ENCODE results near the gene CFHR4. TPM values are rescaled to one million over a fixed set of nuclear protein-coding genes. Genes with fewer than 3 reads are reported as not detected.

The CFHR4 gene
- total RNA-seq, 3 donors from 2014 or later (not counting 1 experiment from before 2014, with no cell fraction given) = not detected

- Mint-ChIP-seq H3K4me3 (no peak overlapping the region), H3K27ac (no peak overlapping the region), H3K36me3 (peaks cover 5% of the 10 kb centered on the region), H3K9me3 (peaks cover 14 to 17% of the 10 kb centered on the region in 2 donors), H3K27me3 (ENCODE audit: low read depth in 2 of 2) (no peaks in the 10 kb centered on the region), H3K4me1 (no peaks in the 10 kb centered on the region)
- no peaks in the 10 kb centered on the region for H3K9me3 ChIP-seq (ENCODE audit: control insufficient read depth, insufficient read depth, low read length)
- WGBS (ENCODE audit: insufficient coverage) = 79% methylated on average over 3 of the region's 3 CpGs
- H3K36me3 ChIP-seq (ENCODE audit: control insufficient read depth, insufficient read depth, low read length) = no peaks in the 10 kb centered on the region
- no peaks in the 10 kb centered on the region for H3K27me3 ChIP-seq (ENCODE audit: control insufficient read depth, insufficient read depth, low read length)
- no peak for ATAC-seq
- intact Hi-C loops (cut with micrococcal nuclease) = no loop called here
- no peak overlapping the region for H3K27ac ChIP-seq (ENCODE audit: low read length)
- no peaks in the 10 kb centered on the region for H3K4me1 ChIP-seq (ENCODE audit: control insufficient read depth, insufficient read depth, low read length)
- no peak for DNase-seq
- TF ChIP-seq CTCF (IDR thresholded peaks at IDR 0.05) = no peak
- no peak overlapping the region for H3K4me3 ChIP-seq (ENCODE audit: low read length)
Measured at GRCh38 chr1:196858811-196859210, 29.0 kb upstream of the CFHR4 start.

GRCh38 chr1:196860323-196860884 lies 27.4 kb upstream of the CFHR4 start:
- Mint-ChIP-seq H3K27ac (no peak overlapping the region), H3K27me3 (ENCODE audit: low read depth in 2 of 2) (no peaks in the 10 kb centered on the region), H3K9me3 (peaks cover 20 to 21% of the 10 kb centered on the region in 2 donors), H3K4me1 (no peaks in the 10 kb centered on the region), H3K4me3 (no peak overlapping the region), H3K36me3 (peaks cover 9% of the 10 kb centered on the region)
- no peaks in the 10 kb centered on the region for H3K36me3 ChIP-seq (ENCODE audit: control insufficient read depth, insufficient read depth, low read length)
- H3K4me3 ChIP-seq (ENCODE audit: low read length) = no peak overlapping the region
- ATAC-seq (no peak), DNase-seq (no peak)
- WGBS (ENCODE audit: insufficient coverage) = no CpG with 5 or more reads among the region's 1 CpG
- TF ChIP-seq CTCF (IDR thresholded peaks at IDR 0.05) = no peak
- H3K27me3 ChIP-seq (ENCODE audit: control insufficient read depth, insufficient read depth, low read length) = no peaks in the 10 kb centered on the region
- no peaks in the 10 kb centered on the region for H3K4me1 ChIP-seq (ENCODE audit: control insufficient read depth, insufficient read depth, low read length)
- intact Hi-C loops (cut with micrococcal nuclease) = no loop called here
- H3K9me3 ChIP-seq (ENCODE audit: control insufficient read depth, insufficient read depth, low read length) = no peaks in the 10 kb centered on the region
- H3K27ac ChIP-seq (ENCODE audit: low read length) = no peak overlapping the region

GRCh38 chr1:196861429-196861828 lies 26.4 kb upstream of the CFHR4 start:
- Mint-ChIP-seq H3K4me3 (no peak overlapping the region), H3K27me3 (ENCODE audit: low read depth in 2 of 2) (no peaks in the 10 kb centered on the region), H3K4me1 (no peaks in the 10 kb centered on the region), H3K9me3 (peaks cover 19 to 20% of the 10 kb centered on the region in 2 donors), H3K36me3 (peaks cover 9% of the 10 kb centered on the region), H3K27ac (no peak overlapping the region)
- Histone ChIP-seq H3K36me3 (ENCODE audit: control insufficient read depth, insufficient read depth, low read length) (no peaks in the 10 kb centered on the region), H3K9me3 (ENCODE audit: control insufficient read depth, insufficient read depth, low read length) (no peaks in the 10 kb centered on the region), H3K27me3 (ENCODE audit: control insufficient read depth, insufficient read depth, low read length) (no peaks in the 10 kb centered on the region), H3K4me3 (ENCODE audit: low read length) (no peak overlapping the region), H3K4me1 (ENCODE audit: control insufficient read depth, insufficient read depth, low read length) (no peaks in the 10 kb centered on the region), H3K27ac (ENCODE audit: low read length) (no peak overlapping the region)
- WGBS (ENCODE audit: insufficient coverage) = 50% methylated on average over 1 of the region's 2 CpGs
- ATAC-seq = no peak
- intact Hi-C loops (cut with micrococcal nuclease) = no loop called here
- no peak for TF ChIP-seq CTCF (IDR thresholded peaks at IDR 0.05)
- no peak for DNase-seq

- no peak overlapping the region for H3K4me3 ChIP-seq (ENCODE audit: low read length)
- no peak overlapping the region for H3K27ac ChIP-seq (ENCODE audit: low read length)
- no peaks in the 10 kb centered on the region for H3K27me3 Mint-ChIP-seq (ENCODE audit: low read depth in 2 of 2)
- H3K9me3 ChIP-seq (ENCODE audit: control insufficient read depth, insufficient read depth, low read length) = peaks cover 6% of the 10 kb centered on the region
- no peak for DNase-seq
- H3K36me3 Mint-ChIP-seq = peaks cover 17% of the 10 kb centered on the region
- no peaks in the 10 kb centered on the region for H3K27me3 ChIP-seq (ENCODE audit: control insufficient read depth, insufficient read depth, low read length)
- TF ChIP-seq CTCF (IDR thresholded peaks at IDR 0.05) = no peak
- H3K4me1 ChIP-seq (ENCODE audit: control insufficient read depth, insufficient read depth, low read length) = no peaks in the 10 kb centered on the region
- no peak overlapping the region for H3K27ac Mint-ChIP-seq
- no peak overlapping the region for H3K4me3 Mint-ChIP-seq
- no peaks in the 10 kb centered on the region for H3K36me3 ChIP-seq (ENCODE audit: control insufficient read depth, insufficient read depth, low read length)
- no peaks in the 10 kb centered on the region for H3K4me1 Mint-ChIP-seq
- WGBS (ENCODE audit: insufficient coverage) = 89% methylated on average over 1 of the region's 1 CpG
- H3K9me3 Mint-ChIP-seq = peaks cover 9 to 10% of the 10 kb centered on the region in 2 donors
- ATAC-seq = no peak
- intact Hi-C loops (cut with micrococcal nuclease) = no loop called here
Measured at GRCh38 chr1:196866974-196867373, 20.9 kb upstream of the CFHR4 start.

All from natural killer cell (primary cell).